ENCODE data around the gene BCCIP. TPM values are rescaled to one million over a fixed set of nuclear protein-coding genes. Genes with fewer than 3 reads are reported as not detected.

Gene BCCIP
- polyA plus RNA-seq, 3 donors from 2014 or later: 53.8 to 74.9 (median 63.6) TPM

DNA sequence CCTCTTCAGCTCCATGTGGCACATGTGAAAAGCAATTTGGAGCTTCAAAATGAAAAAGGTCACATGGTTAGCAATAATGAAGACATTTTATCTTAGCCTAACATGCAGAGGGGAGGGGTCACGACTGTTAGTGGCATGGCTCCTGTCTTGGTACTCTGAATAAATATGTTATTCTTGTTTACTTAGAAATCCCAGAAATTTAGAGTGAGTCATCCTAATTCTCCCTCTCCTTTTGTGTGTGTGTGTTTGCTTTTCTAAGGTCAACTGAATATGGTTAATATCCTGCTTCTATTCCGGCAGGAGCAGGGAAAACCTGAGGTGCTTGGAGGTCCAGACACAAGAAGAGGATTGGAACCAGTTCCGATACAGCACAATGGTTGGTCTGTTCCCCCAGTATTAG is 17.6 kb downstream of the BCCIP start:
- no peak for DNase-seq
- Mint-ChIP-seq H3K27me3 (ENCODE audit: low read depth in 3 of 3) (peaks cover 0 to 3% (median 1%) of the 10 kb centered on the region in 3 donors), H3K9me3 (no peaks in the 10 kb centered on the region), H3K36me3 (peaks cover 2 to 46% (median 18%) of the 10 kb centered on the region in 3 donors), H3K27ac (no peak overlapping the region), H3K4me3 (no peak overlapping the region), H3K4me1 (no peaks in the 10 kb centered on the region)

GRCh38 chr10:125843603-125844329 is 20.4 kb downstream of the BCCIP start:
- Mint-ChIP-seq H3K9me3 (no peaks in the 10 kb centered on the region), H3K4me3 (no peak overlapping the region), H3K4me1 (no peaks in the 10 kb centered on the region), H3K27me3 (ENCODE audit: low read depth in 3 of 3) (peaks cover 0 to 5% (median 1%) of the 10 kb centered on the region in 3 donors), H3K36me3 (peaks cover 3 to 36% (median 11%) of the 10 kb centered on the region in 3 donors), H3K27ac (peak overlapping the region in 1 of 6 donors; percentile 5)
- no peak for DNase-seq

DNA sequence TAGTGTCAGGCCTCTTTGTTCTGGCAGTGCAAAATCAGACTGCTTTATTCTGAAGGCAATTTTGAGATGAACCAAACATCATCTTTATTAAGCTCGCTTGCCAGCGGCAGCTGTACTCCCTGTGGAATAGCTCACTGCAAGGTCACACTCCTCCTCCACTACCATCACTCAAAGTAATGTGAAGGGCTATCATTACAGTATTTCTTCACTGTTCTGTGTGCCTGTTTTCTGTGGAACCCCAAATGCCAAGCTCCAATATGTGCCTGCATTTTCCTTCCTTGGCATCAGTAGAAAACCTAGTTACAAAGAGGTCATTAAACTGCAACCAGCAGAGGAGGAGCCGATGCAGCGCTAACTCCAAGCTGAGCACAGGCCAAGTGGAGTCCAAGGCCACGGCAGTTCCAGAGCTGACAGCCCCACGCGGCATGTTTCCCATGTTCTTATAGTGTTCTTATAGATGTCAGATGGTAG is 21.4 kb downstream of the BCCIP start:
- no peak for DNase-seq
- H3K9me3 Mint-ChIP-seq: no peaks in the 10 kb centered on the region
- peak overlapping the region in 2 of 6 donors; percentile 11 to 12 for H3K27ac Mint-ChIP-seq
- peaks cover 0 to 2% (median 1%) of the 10 kb centered on the region in 3 donors for H3K27me3 Mint-ChIP-seq (ENCODE audit: low read depth in 3 of 3)
- H3K36me3 Mint-ChIP-seq: peaks cover 3 to 31% (median 9%) of the 10 kb centered on the region in 3 donors
- H3K4me3 Mint-ChIP-seq: no peak overlapping the region
- H3K4me1 Mint-ChIP-seq: no peaks in the 10 kb centered on the region

GRCh38 chr10:125845617-125846016 is 22.3 kb downstream of the BCCIP start:
- no peak overlapping the region for H3K4me3 Mint-ChIP-seq
- peaks cover 6 to 25% (median 7%) of the 10 kb centered on the region in 3 donors for H3K36me3 Mint-ChIP-seq
- peak overlapping the region in 1 of 6 donors; percentile 35 for H3K27ac Mint-ChIP-seq
- no peak for DNase-seq
- no peaks in the 10 kb centered on the region for H3K4me1 Mint-ChIP-seq
- H3K27me3 Mint-ChIP-seq (ENCODE audit: low read depth in 3 of 3): peaks cover 0 to 2% (median 1%) of the 10 kb centered on the region in 3 donors
- no peaks in the 10 kb centered on the region for H3K9me3 Mint-ChIP-seq

GRCh38 chr10:125846894-125847293 is 23.5 kb downstream of the BCCIP start:
- H3K36me3 Mint-ChIP-seq: peaks cover 8 to 28% (median 10%) of the 10 kb centered on the region in 3 donors
- H3K27ac Mint-ChIP-seq: no peak overlapping the region
- no peak overlapping the region for H3K4me3 Mint-ChIP-seq

GRCh38 chr10:125848371-125848770 is 25.0 kb downstream of the BCCIP start:
- Mint-ChIP-seq H3K27ac (no peak overlapping the region), H3K27me3 (ENCODE audit: low read depth in 3 of 3) (peaks cover 0 to 2% (median 0%) of the 10 kb centered on the region in 3 donors), H3K36me3 (peaks cover 8 to 40% (median 14%) of the 10 kb centered on the region in 3 donors), H3K4me1 (no peaks in the 10 kb centered on the region), H3K9me3 (no peaks in the 10 kb centered on the region), H3K4me3 (no peak overlapping the region)
- DNase-seq: no peak

More at GRCh38 chr10:125846894-125847293, 23.5 kb downstream of the BCCIP start:
- DNase-seq: no peak
- H3K4me1 Mint-ChIP-seq: no peaks in the 10 kb centered on the region
- no peaks in the 10 kb centered on the region for H3K9me3 Mint-ChIP-seq
- H3K27me3 Mint-ChIP-seq (ENCODE audit: low read depth in 3 of 3): peaks cover 0 to 2% (median 1%) of the 10 kb centered on the region in 3 donors

DNA sequence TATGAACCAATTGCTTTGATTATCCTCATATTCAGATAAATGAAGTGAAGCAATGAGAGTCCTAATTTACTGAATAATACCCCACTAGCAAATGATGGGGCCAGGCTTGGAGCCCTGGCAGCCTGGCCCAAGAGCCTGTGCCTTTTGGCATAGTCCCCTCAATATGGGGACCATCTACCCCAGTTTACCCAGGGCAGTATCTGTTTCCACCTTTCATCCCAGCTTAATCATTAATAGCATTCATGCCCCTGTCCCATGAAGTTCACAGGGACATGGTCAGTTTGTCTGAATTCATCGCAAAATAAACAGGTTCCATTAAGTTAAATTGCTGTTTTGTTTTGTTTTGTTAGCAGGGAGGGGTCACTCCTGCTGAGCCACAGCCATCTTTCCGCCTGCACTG is 25.5 kb downstream of the BCCIP start:
- Mint-ChIP-seq H3K4me1 (no peaks in the 10 kb centered on the region), H3K4me3 (no peak overlapping the region), H3K27ac (no peak overlapping the region), H3K36me3 (peaks cover 8 to 39% (median 14%) of the 10 kb centered on the region in 3 donors), H3K27me3 (ENCODE audit: low read depth in 3 of 3) (peaks cover 0 to 2% (median 0%) of the 10 kb centered on the region in 3 donors), H3K9me3 (no peaks in the 10 kb centered on the region)
- DNase-seq: no peak

DNA sequence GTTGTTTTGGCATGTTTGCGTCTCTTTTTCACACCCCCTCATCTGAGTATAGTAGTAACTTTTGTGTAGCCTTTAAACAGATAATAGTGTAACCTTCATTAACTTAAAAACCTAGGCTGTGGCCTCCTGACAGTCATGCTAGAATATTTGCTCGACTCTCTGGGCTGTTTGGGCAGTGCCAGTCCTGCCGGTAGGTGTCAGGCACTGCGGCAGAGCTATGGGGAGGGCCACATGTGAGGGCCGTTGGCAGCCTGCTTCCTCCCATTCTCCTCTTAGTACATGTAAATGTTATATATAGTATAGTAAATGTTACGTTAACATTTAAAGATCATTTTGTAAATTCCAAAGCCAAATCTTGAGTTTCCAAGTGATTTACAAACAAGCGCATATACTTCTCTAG is 26.1 kb downstream of the BCCIP start:
- DNase-seq: no peak
- H3K4me3 Mint-ChIP-seq: no peak overlapping the region
- peaks cover 8 to 34% (median 15%) of the 10 kb centered on the region in 3 donors for H3K36me3 Mint-ChIP-seq
- no peaks in the 10 kb centered on the region for H3K9me3 Mint-ChIP-seq
- H3K27ac Mint-ChIP-seq: no peak overlapping the region
- H3K27me3 Mint-ChIP-seq (ENCODE audit: low read depth in 3 of 3): peaks cover 0 to 2% (median 0%) of the 10 kb centered on the region in 3 donors
- H3K4me1 Mint-ChIP-seq: no peaks in the 10 kb centered on the region

- no peaks in the 10 kb centered on the region for H3K4me1 Mint-ChIP-seq
- H3K36me3 Mint-ChIP-seq: peaks cover 8 to 36% (median 16%) of the 10 kb centered on the region in 3 donors
- H3K27me3 Mint-ChIP-seq (ENCODE audit: low read depth in 3 of 3): peaks cover 0 to 2% (median 0%) of the 10 kb centered on the region in 3 donors
- no peaks in the 10 kb centered on the region for H3K9me3 Mint-ChIP-seq
- H3K4me3 Mint-ChIP-seq: no peak overlapping the region
- DNase-seq: no peak
- H3K27ac Mint-ChIP-seq: peak overlapping the region in 1 of 6 donors; percentile 43
Observed at GRCh38 chr10:125850766-125851731, 27.7 kb downstream of the BCCIP start.

GRCh38 chr10:125852487-125852886 is 29.1 kb downstream of the BCCIP start:
- no peak for DNase-seq
- H3K27ac Mint-ChIP-seq: no peak overlapping the region
- H3K27me3 Mint-ChIP-seq (ENCODE audit: low read depth in 3 of 3): peaks cover 0 to 2% (median 0%) of the 10 kb centered on the region in 3 donors

DNA sequence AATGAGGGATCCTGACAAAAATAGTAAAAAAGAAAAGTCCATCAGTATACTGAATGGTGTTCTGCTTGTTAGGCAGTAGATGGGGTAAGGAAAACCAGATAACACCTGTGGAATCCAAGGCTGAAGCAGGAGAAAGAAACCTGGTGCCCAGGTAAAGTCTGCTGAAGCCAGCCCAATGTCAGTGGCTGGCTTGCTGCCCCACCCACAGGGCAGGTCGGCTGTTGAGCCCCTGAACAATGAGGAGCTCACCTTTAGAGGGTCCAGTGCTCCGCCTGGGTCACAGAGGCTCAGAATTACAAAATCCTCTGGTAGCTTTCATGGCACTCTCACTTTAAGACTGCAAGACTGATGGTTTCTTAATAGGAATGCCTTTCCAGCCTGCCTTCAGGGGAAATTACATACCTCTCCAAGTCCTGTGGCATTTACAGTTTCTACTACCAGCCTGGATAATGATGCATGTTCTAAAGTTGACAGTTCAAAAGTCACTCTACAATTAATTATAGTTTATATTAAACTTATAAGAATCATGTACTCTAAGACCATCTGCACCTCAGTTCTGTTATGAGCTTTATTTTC is 33.9 kb downstream of the BCCIP start:
- Mint-ChIP-seq H3K36me3 (peaks cover 0 to 16% (median 10%) of the 10 kb centered on the region in 3 donors), H3K9me3 (no peaks in the 10 kb centered on the region)
- no peak for DNase-seq

More at GRCh38 chr10:125852487-125852886, 29.1 kb downstream of the BCCIP start:
- Mint-ChIP-seq H3K36me3 (peaks cover 5 to 36% (median 16%) of the 10 kb centered on the region in 3 donors), H3K4me3 (no peak overlapping the region), H3K9me3 (no peaks in the 10 kb centered on the region), H3K4me1 (no peaks in the 10 kb centered on the region)

DNA sequence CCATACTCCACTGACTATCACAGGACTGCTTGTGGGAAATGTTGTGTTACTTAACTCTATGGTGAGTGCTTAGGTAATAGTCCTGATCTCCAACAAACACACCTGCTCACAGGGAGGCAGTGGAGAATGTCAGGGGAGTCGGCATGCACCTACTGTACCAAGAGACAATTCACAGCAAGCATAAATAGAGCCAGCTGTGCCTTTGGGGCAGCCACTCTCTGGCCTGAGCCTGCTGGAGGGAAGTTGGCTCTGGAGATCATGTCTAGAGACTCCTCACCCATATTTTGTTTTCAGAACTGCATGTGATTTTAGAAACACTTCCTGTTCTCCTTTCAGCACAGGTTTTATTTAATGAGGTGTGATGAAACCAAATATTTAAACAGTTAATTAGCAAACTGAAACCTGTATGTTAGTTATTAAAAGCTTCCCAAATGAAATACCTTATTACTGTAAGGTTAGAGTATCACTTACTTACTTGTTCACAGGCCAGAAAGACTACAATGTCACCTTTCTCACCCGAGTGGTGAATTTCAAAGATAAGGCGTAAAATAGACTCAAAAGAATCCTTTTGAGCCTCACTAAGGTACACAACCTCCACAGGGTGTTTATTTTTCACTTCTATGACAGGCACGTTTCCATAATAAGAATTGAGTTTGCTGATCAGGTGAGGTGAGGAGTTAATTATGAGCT is 35.9 kb downstream of the BCCIP start:
- Mint-ChIP-seq H3K4me3 (no peak overlapping the region), H3K36me3 (peaks cover 0 to 14% (median 7%) of the 10 kb centered on the region in 3 donors), H3K4me1 (no peaks in the 10 kb centered on the region), H3K9me3 (no peaks in the 10 kb centered on the region), H3K27me3 (ENCODE audit: low read depth in 3 of 3) (no peaks in the 10 kb centered on the region), H3K27ac (no peak overlapping the region)
- DNase-seq: no peak

More for the DNA sequence above, 33.9 kb downstream of the BCCIP start:
- Mint-ChIP-seq H3K27ac (no peak overlapping the region), H3K4me3 (no peak overlapping the region), H3K27me3 (ENCODE audit: low read depth in 3 of 3) (no peaks in the 10 kb centered on the region), H3K4me1 (no peaks in the 10 kb centered on the region)

- H3K27ac Mint-ChIP-seq: no peak overlapping the region
- no peaks in the 10 kb centered on the region for H3K27me3 Mint-ChIP-seq (ENCODE audit: low read depth in 3 of 3)
- H3K36me3 Mint-ChIP-seq: peaks cover 3 to 12% (median 5%) of the 10 kb centered on the region in 3 donors
- no peaks in the 10 kb centered on the region for H3K4me1 Mint-ChIP-seq
- H3K9me3 Mint-ChIP-seq: no peaks in the 10 kb centered on the region
- H3K4me3 Mint-ChIP-seq: no peak overlapping the region
- no peak for DNase-seq
Observed at GRCh38 chr10:125865120-125865519, 41.8 kb downstream of the BCCIP start.

All from immature natural killer cell (primary cell).